COLO829 (cell line): ENCODE measurements around the gene SUSD4.

Experiments used
- DNase-seq: peaks from one replicate; pipeline ENCODE4 v3.0.0; 2012; ENCODE audit warnings: low spot score

Gene SUSD4

GRCh38 chr1:223329252-223329651 is 34.7 kb downstream of the SUSD4 start:
- no peak for DNase-seq

- no peak for DNase-seq
These were observed 35.4 kb downstream of the SUSD4 start for GRCh38 chr1:223328566-223328965.

DNA sequence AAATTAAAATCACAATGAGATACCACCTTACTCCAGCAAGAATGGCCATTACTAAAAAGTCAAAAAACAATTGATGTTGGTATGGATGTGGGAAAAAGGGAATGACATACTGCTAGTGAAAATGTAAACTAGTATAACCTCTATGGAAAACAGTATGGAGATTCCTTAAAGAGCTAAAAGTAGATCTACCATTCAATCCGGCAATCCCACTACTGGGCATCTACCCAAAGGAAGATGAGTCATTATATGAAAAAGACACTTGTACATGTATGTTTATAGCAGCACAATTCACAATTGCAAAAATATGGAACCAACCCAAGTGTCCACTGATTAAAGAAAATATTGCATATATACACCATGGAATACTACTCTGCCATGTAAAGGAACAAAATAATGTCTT is 37.2 kb downstream of the SUSD4 start:
- no peak for DNase-seq

GRCh38 chr1:223323491-223324484 is 40.2 kb downstream of the SUSD4 start:
- no peak for DNase-seq

DNA sequence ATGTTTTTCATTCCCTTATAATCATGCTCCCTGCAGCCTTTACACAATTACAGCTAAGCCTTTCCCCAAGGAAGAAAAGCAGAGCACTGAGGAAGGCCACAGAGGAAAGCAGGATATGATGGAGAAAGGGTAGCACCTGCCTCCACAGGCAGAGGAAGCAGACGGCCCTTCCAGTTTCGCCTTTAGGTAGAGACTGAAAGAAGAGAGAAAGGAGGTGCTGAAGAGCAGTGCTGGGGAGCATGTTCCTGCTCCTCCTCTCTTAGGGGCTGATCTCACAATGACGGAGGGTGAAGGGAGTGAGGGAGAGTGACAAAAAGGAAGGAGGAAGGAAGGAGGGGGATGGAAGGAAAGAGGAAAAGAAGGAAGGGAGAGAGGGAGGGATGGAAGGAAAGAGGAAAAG is 41.1 kb downstream of the SUSD4 start:
- no peak for DNase-seq

- DNase-seq = no peak
These were observed 43.0 kb downstream of the SUSD4 start for GRCh38 chr1:223320959-223321358.

GRCh38 chr1:223319905-223320580 is 43.9 kb downstream of the SUSD4 start:
- DNase-seq = no peak

DNA sequence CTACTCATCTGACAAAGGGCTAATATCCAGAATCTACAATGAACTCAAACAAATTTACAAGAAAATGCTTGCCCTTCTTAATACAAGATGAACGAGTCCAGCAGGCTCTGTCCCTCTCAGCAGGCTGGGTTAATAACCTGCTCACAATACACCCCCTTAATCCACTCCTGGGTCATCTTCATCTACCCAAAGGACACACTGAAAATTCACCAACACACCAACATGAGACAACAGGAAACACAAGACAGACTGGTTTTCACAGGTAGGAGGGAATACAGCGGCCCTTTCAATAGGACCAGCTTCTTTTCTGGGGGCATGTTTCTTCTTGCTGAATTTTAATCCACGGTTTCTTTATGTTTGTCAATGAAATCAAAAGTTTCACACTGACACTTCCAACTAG is 44.6 kb downstream of the SUSD4 start:
- DNase-seq = no peak

DNA sequence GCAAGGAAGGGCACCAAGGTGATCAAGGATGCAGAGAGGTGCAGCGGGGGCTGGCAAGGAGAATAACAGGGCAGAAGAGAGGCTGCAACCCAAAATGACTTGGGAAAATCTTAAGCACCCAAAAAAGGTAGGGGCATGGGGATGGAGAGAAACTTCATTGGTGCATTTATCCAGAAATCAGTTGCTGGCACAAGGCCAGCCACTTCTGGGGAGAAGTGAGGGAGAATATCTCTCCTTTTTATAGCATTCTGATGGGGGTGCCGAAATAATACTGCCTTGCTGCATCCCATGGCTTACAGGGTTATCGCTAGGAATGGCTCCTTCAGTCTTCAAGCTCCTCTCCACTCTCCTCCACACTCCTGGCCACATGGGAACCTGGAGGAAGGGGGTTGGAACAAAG is 47.9 kb downstream of the SUSD4 start:
- DNase-seq = no peak

DNA sequence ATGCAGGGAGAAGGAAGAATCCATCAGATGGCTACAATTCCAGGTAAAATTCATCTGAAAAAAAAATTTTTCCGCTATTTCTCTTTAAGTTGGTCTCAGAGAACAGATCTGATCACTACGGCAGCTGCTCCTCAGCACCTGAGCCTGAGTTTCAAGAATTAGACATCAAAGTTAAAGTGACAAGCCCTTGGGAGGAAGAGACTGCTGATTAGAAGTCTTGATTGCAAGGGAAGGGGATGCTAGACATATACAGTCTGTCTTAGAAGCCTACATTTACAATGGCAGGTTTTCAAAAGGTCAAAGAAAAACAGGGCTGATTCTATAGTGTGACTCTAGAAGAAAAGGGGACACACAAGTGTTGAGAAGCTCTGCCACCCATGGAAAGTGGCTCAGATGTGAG is 48.3 kb downstream of the SUSD4 start:
- no peak for DNase-seq

DNA sequence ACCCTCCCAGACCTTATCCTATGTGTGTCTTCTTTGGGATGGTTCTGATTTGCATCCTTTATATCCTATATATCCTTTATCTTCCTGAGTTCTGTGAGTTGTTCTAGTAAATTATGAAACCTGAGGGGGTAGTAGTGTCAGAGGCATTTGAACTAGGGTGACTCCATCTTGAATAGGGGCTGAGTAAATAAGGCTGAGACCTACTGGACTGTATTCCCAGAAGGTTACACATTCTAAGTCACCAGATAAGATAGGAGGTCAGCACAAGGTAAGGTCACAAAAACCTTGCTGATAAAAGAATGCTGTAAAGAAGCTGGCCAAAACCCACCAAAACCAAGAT is 50.6 kb downstream of the SUSD4 start:
- no peak for DNase-seq

GRCh38 chr1:223312705-223313414 is 51.1 kb downstream of the SUSD4 start:
- no peak for DNase-seq

DNA sequence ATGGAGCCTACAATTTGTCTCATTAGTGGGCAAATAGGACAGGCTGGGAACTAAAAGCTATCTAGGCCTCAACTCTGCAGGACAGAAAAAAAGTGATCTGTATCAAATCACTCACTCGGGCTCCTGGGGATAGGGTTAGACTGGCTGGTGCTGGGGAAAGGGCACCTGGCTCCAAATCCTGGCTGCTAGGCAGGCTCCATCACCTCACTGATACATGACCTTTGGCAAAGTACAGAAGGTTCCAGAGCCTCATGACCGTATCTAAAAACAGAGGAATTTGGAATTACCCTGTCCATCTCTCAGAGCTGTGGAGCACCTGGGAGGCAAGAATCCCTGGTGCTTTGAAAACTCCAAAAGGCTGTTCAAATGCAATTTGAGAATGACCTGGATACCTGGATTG is 51.7 kb downstream of the SUSD4 start:
- DNase-seq = no peak

DNA sequence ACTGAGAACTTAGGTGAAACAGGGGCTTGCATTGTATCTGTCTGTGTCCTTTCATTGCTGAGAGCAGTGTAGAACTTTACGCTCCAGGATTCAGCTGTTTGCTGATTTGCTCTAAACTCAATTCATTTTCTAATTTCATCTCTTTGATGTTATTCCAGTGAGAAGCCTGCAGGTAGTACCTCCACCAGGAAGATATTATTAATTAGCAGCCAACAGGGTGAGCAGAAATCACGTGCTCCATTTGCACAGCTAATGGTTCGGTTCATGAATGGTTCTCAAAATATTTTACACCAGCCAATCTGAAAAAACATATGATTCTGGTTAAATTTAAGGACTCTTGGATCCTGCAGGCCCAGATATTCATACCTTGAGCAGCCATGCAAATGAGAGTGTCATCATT is 52.1 kb downstream of the SUSD4 start:
- DNase-seq = no peak

GRCh38 chr1:223308136-223308535 is 55.8 kb downstream of the SUSD4 start:
- no peak for DNase-seq

DNA sequence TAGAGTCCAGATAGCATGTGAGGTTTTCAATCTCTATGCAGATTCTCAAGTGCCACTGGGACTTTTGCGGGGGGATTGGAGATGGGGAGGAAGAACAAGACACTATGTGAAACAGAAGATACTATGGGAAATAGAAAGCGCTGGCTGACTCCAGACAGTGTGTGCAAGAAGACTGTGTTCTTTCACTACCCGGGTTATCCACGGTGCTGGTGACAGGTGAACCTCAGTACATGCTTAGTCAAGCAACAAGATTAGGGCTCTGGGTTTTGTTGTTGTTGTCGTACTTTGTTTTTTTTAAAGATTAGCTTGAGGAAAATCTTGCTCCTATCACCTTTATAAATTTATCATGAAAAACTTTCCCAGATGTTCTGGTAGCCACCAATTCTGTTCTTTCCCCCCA is 56.4 kb downstream of the SUSD4 start:
- DNase-seq = no peak

DNA sequence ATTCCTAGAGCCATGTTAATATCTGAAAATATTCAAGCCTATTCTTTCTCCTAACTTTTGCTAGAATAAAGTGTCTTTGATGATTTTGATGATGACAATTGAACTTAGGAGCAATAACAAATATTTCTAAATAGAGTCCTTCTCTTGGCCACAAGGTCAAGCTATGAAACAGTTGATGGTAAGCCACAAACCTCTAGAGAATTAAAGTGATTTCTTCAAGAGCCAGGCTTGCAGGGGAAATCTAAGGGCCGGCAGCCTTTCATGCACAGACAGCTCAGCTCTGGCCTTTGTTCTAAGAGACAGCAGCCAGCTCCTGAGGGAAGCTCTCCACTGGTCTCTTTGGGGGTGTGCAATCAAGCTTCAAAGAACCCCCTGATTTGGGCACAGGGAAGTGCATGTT is 59.0 kb downstream of the SUSD4 start:
- no peak for DNase-seq

- no peak for DNase-seq
These were observed 62.6 kb downstream of the SUSD4 start for GRCh38 chr1:223301371-223301770.

DNA sequence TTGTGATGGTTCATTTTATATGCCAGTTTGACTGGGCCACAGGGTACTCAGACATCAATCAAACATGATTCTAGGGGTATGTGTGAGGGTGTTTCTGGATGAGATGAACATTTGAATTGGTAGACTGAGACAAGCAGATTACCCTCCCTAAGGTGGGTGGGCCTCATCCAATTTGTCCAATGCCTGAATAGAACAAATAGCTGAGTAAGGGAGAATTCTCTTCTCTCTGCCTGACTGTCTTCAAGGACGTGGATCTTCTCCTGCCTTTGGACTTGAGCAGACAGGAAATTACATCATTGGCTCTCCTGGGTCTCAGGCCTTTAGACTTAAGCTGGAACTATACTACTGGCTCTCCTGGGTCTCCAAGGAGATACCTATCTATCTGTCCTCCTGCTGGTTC is 64.4 kb downstream of the SUSD4 start:
- DNase-seq = no peak

DNA sequence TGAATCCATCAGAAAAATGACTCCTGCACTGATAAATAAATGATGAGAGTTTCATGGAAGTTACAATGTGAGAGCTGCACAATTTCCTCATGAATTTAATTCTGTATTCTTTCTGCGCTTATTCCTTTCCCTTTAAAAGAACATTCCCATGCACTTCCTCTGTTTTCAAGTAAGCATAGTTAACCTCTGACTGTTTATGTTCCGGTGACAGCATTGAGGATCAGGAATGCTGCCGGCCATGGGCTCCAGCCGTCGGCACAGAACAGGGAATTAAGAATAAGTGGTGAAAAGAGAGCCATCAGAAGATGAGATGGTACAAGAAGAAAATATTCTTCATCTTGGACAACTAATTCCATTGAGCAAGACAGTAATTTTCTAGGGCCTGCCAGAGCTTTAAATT is 65.3 kb downstream of the SUSD4 start:
- DNase-seq = no peak

DNA sequence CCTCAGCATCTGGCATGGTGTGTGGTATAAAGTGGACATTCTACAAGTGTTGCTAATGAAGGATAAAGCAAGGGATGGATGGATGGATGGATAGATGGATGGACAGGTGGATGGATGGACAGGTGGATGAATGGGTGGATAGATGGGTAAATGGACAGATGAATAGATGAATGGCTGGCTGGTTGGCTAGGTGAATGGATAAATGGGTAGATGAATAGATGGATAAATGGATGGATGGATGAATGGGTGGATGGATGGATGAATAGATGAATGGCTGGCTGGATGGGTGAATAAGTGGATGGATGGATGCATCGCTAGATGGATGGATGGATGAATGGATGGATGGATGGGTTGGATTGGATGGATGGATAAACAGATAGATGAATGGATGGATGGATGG is 66.2 kb downstream of the SUSD4 start:
- no peak for DNase-seq

DNA sequence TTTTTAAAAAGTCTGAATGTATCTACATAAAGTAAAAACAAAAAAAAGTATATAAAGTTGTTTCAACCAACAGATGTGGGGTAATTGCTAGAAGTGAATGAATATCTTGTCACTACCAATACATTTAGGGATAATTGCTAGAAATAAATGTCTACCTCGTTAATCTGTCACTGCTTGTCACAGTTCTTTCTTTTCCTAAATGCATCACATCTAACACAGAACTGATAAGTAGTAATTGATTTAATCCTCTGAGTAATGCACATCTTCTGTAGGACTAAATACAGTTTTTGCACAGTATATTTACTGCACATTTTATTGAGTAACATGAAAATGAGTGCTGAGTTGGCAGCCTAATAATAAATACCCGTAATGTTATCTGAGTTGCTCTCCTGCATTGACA is 72.2 kb downstream of the SUSD4 start:
- no peak for DNase-seq

- DNase-seq = peak; percentile 13
These were observed 73.6 kb downstream of the SUSD4 start for GRCh38 chr1:223290397-223290796.
